HG02610 (cell line): ENCODE data around the gene CBX8.
A peak's percentile ranks its signal among the peaks of the same experiment; 100 is the strongest.

Source experiments
- ATAC-seq: cut with Tn5 transposase; IDR thresholded peaks from one replicate; pipeline ENCODE4 v1.9.1; 2021; ENCODE audit warnings: mild to moderate bottlenecking, moderate library complexity; ENCODE audit not compliant: unreplicated experiment

Gene CBX8

DNA sequence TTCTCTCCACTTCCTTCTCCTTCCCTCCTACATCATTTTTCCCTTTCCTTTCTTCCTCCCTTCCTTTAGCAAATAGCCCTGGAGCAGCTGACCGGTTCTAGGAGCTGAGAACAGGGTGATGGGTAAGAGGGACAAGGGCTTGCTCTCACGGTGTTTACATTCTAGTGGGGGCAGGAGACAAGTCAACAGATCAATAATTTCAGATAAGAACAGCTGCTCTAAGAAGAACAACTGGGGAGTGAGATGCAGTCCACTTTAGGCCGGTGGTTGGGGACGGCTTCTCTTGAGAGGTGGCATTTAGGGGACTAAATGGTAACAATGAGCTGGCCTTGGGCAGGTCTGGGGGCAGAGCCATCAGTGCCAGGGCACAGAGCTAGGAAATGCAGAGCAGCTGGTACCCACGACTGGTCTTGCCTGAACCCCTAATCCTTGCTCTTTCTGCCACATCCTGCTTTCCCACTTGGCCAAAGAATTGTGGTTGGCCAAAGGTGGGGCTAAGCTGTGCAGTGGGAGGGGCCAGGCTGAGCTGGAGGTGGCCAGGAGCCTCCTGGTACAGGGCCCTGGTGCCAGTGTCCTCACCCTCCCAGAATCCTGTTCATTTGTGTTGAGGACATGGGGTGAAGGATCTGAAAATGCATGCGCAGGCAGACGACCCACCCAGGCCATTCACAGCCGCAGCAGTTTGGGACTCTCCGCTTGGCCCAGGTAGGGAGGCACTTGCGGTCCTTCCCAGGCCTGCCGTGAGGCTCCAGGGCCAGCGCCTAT is 24.6 kb upstream of the CBX8 start:
- ATAC-seq: no peak

- no peak for ATAC-seq
Observed at GRCh38 chr17:79820959-79821330, 24.1 kb upstream of the CBX8 start.

DNA sequence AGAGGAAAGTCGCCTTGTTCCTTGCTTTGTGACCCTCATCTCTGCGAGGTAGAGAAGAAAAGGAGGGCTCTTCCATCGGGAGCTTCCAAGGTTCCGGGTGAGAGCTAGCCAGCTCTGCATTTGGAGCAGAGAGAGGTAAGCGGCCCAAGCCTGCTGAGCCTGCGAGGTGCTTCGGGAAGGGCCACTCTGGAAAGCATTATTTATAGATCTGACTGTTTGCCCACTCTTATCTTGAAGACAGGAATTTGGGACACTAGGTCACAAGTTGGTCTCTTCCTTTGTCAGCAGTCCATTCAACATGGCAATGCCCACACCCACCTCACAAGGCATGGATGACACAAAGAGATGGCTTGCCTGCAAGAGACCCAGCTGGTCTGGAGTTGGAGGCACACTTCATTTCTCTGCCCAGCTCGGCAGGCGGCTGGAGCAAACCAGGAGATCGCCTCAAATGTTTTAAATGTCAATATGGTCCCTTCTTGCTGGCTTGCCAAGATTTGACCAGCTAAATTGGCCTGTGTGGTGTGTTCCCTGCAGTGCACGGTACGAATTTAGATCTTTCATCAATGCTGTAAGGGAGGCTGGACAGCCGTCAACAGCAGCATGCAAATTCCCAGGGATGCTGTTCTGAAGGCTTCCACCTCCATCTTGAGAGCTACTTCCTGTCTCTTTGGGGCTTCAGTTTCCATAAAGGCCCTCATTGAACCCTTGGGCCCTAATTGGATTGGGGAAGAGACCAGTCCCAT is 22.8 kb upstream of the CBX8 start:
- no peak for ATAC-seq

GRCh38 chr17:79819085-79819484 is 22.2 kb upstream of the CBX8 start:
- ATAC-seq: no peak

- ATAC-seq: no peak
Observed at GRCh38 chr17:79818026-79818758, 21.3 kb upstream of the CBX8 start.

- ATAC-seq: no peak
Observed at GRCh38 chr17:79815836-79816461, 19.1 kb upstream of the CBX8 start.

DNA sequence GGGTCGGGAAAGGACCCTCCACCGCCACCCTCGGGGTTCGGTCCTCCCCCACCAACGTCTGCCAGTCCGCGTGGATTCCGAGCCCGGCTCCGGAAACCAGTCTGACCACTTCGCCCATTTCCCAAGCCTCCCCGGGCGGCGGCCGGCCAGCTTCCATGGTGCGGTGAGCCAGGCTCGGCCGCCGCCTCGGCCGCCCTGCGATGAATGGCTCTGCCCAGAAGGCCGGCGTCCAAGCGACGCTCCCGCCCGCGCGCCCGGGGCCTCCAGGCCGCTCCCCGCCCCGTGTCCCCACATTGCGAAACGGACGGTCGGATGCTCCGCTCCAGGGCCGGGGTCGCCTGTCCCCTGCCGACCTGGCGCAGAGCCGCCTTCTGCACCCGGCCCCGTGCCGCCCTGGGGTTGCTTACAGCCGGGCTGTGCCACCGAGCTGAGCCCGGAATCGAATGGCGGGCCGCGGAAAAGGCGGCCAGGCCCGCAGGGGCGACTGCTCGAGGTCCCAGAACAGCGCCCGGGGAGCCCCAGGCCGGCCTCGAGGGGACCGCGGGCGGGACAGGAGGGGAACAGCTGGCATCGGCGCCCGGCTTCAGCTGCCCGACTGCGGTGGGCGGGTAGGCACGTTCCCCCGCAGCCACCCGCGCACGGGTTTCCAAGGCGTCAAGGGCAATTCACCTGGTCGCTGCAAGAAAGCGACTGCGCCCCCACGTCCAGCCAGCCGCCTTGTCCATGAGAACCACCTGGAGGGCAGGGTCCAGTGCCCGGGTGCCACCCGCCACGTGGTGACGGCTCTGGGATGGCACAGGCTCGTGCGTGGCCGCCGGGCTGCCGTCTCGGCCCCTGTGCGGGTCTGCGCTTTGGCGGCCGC is 18.3 kb upstream of the CBX8 start:
- no peak for ATAC-seq

- ATAC-seq: no peak
Observed at GRCh38 chr17:79814127-79814973, 17.5 kb upstream of the CBX8 start.

DNA sequence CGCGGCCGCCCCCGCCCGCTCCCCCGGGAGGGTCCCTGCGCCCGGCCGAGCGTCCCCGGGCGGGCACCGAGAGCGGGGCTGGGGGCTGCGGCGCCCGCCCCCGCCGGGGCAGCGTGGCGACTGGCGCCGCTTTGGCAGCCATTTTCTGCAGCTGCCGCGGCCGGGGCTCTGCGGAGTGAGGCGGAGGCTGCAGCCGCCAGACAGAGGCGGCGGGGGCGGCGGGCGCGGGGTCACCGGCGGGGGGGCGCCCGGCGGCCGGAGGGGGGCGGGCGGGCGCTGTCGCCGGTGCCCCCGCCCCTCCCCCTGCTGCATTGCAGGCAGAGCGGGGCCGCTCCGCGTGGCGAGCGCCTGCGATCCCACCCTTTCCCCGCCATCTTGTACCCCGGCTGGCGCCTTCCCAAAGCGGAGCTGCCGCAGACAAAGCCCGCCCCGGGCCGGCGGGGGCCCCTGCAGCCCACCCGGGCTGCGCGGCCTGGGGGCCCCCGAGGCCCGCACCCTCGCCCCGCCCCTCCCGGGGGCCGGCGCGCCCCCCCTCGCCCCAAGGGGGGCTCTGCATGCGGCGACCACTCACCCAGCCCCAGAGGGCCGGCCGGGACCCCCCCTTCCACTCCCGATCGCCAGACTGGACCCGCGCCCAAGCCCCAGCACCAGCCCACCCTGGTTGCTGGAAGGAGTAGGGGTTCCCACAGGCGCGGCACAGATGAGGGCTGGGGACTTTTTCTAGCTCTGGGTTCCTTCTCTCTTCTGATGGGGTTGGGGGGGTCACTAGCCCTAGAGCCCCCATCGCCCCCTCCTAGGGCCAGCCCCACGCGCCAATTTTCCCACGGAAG is 16.6 kb upstream of the CBX8 start:
- no peak for ATAC-seq

DNA sequence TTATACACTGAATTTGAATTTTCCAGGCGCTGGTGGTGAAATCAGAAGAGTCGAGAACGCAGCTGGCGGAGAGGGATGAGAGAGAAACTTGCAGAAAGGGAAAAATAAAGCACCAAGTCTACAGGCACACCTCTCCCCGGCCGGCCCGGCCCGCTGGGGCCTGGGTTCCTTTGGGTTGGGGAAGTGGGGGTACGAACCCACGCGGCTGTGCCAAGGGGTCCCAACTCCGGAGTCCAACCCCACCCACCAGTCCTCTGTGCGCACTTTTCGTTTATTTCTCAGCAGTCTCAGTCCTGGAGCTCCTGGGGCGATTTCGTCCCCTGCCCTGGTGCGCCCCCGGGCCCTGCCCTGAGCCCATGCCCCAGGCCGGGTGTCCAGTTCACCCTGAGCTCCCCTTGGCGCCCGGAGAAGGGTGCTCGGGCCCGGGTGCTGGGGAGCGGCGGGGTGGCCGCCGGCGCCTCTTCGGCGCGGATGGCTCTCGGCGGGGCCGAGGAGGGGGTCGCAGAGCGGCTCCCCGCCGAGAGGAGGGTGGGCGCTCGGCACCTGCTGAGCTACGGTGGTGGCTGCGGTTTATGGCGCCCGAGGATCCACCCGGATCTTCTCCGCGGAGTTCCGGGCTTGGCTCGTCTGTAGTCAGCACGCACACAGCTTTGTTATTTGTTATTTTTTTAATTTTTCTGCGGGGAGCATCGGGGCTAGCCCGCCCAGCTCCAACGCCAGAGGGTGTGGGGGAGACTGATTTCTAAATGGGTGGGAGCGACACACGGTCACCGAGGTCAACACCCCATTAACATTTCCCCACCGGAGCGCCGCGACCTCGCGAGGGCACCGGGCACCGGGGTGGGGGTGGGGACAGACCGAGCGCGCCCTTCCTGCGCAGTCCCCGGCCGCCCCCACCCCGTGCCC is 15.7 kb upstream of the CBX8 start:
- ATAC-seq: no peak

DNA sequence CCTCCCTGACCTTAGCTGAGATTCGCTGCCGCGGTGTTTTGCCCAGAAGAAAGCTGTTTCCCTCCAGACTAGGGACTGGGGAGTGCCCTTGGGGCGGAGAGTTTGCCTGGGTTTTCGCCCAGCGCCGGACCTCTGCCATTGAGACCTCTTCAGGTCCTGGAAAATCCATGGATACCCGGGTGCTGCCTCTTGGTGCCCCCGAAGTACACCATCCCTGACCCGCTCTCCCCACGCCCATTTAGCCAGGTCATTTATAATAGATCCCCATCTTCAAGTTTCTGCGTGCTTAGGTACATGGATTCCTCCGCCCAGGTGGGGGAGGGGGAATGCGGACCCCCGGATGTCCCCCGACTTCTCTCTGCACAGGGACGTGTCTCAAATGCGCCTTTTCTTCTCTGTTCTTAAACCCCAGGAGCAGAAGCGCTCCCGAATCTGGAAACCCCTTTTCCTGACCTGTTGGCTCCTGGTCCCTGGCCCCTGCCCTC is 15.0 kb upstream of the CBX8 start:
- ATAC-seq: no peak

GRCh38 chr17:79811011-79811867 is 14.4 kb upstream of the CBX8 start:
- no peak for ATAC-seq

DNA sequence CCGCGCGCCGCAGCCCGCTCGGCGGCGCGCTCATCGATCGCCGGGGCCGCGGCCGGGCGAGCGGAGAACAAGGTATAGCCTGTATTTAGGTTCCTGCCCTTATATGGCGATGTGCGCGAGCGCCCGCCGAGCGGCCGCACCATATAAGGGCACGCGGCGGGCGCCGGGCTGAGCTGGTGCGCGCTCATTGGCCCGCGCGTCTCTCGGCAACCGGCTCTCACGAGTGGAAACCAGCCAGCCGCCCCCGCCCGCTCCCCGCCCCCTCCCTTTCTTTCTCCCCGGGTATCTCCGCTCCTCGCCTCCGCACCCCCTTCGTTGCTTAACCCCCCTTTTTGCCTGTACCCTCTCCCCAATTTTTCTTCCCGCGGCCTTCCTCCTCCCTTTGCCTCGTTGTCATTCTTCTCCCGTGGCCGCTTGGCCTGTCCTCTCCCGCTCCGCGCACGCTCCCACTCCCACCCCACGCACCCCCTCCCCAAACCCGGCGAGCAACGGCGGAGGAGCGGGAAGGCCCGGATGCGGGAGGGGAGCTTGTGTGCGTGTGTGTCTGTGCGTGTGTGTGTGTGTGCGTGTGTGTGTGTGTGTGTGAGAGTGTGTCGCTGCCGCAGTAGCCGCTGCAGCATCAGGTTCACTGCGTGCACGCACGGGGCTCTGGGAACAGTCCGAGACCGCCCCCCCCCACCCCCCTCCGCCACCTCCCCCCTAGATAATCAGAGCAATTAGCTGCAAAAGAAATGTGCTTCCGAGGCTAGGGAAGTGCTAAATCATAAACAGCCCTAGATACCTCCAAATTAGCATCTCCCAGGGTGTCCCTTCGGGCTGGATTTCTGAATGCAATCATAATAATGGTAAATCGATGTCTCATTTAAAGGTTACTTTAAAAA is 13.5 kb upstream of the CBX8 start:
- ATAC-seq: peak; percentile 73

GRCh38 chr17:79809530-79810129 is 12.8 kb upstream of the CBX8 start:
- ATAC-seq: no peak
